ENCODE data around the gene EPS15. TPM values are rescaled to one million over a fixed set of nuclear protein-coding genes. Genes with fewer than 3 reads are reported as not detected.

The EPS15 gene
- total RNA-seq (2021) (37.1 to 41.7 TPM (median 39.3 TPM) in 3 replicates), Bru-seq, nascent RNA (percentile 72 among the genes with signal in this experiment)
- long read RNA-seq, experiment 1, full-length matches to known transcripts, result 73 of 146 reads
- long read RNA-seq, experiment 1, partial matches to known transcripts, result 40 of 146 reads
- long read RNA-seq, experiment 1, other reads (novel, unspliced or antisense), result 33 of 146 reads
- long read RNA-seq, experiment 2, partial matches to known transcripts, result 9 of 18 reads
- long read RNA-seq, experiment 2, other reads (novel, unspliced or antisense), result 9 of 18 reads
- long read RNA-seq, experiment 3, full-length matches to known transcripts, result 3 of 6 reads
- long read RNA-seq, experiment 3, partial matches to known transcripts, result 1 of 6 reads
- long read RNA-seq, experiment 3, other reads (novel, unspliced or antisense), result 2 of 6 reads

DNA sequence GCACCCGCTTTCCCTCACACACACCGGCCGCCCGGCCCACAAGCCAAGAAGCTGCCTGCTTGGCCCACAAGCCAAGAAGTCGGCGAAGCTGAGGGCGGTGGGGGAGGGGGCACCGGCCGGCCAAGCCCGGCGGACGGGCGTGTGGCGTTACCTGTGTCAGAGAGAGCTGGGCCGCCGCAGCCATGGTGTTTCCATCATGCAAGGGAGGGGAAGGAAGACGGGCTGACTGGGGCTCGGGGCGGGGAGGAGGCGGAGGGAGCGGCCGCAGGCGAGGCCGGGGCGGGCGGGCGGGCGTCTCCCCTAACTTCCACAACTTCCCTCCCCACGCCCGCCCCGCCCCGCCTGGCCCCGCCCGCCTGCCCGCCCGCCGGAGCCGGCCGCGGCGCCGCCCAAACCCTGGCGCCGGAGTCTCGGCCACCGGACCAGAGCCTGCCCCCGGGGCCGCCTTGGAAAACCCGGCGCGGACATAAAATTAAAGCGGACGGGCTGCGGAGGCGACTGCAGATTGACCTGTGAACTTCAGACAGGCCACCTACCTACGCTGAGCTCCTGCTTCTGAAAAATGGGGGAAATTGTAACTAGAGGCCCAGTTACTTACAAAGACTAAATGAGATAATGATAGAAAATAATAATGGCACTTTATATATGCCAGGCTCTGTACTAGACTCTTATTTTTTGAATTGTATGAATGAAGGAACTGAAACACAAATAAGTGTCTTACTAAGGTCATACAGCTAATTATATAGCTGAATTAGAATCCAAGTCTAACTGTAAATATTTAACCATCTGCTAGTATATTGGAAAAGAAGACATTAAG lies at the start of gene EPS15:
TSS of gene EPS15 (minus strand) at position 219 of the 817 bp plus-strand sequence. CDS start at position 184, 35 bp downstream.
- Mint-ChIP-seq H3K4me3 (peak within 1 kb of the TSS; percentile 89), H3K36me3 (no peaks in the 10 kb centered on the region), H3K4me1 (peaks cover 26% of the 10 kb centered on the region), H3K27ac (peak within 1 kb of the TSS; percentile 89), H3K9me3 (no peaks in the 10 kb centered on the region), H3K27me3 (ENCODE audit: low read depth) (no peaks in the 10 kb centered on the region)
- ATAC-seq (peak; percentile 89), DNase-seq (ENCODE audit: low spot score) (peak; percentile 89)
- POLR2A ChIA-PET, result interaction anchor here (0.5 to 0.9 kb wide), 4 partner anchors 52 to 339 kb away, joined by 3 to 4 read pairs (median 3); no protein-coding TSS in a partner anchor
- CTCF ChIA-PET, result interaction anchor here (0.5 to 1.4 kb wide), 4 partner anchors 98 to 250 kb away, joined by 3 to 5 read pairs (median 4); no protein-coding TSS in a partner anchor
- TF ChIP-seq GABPB1 (CRISPR knock-in tag; IDR thresholded peaks at IDR 0.05) (no peak), JUN (CRISPR knock-in tag; IDR thresholded peaks at IDR 0.05) (no peak), NFYB (CRISPR knock-in tag; conservative IDR thresholded peaks at IDR 0.05; ENCODE audit: low read depth) (no peak), ZNF671 (CRISPR knock-in tag; IDR thresholded peaks at IDR 0.05) (no peak), SMAD4 (CRISPR knock-in tag; IDR thresholded peaks at IDR 0.05) (no peak), TCF7 (CRISPR knock-in tag; IDR thresholded peaks at IDR 0.05; ENCODE audit: low read depth) (no peak), ZNF317 (CRISPR knock-in tag; IDR thresholded peaks at IDR 0.05; ENCODE audit: borderline replicate concordance, low read depth) (no peak), NR3C1 (CRISPR knock-in tag; conservative IDR thresholded peaks at IDR 0.05; ENCODE audit: low read depth) (no peak), ZNF263 (CRISPR knock-in tag; IDR thresholded peaks at IDR 0.05; ENCODE audit: low read depth) (no peak), TP53 (CRISPR knock-in tag; IDR thresholded peaks at IDR 0.05) (no peak), OVOL2 (CRISPR knock-in tag; IDR thresholded peaks at IDR 0.05; ENCODE audit: borderline replicate concordance) (no peak), SP1 (CRISPR knock-in tag; conservative IDR thresholded peaks at IDR 0.05) (peak; percentile 49; the same call in 1 of the 2 replicates), GRHL2 (CRISPR knock-in tag; IDR thresholded peaks at IDR 0.05; ENCODE audit: insufficient replicate concordance, severe bottlenecking) (no peak), ZNF232 (CRISPR knock-in tag; IDR thresholded peaks at IDR 0.05) (no peak), ATF1 (CRISPR knock-in tag; IDR thresholded peaks at IDR 0.05) (no peak), KAT7 (CRISPR knock-in tag; IDR thresholded peaks at IDR 0.05; ENCODE audit: borderline replicate concordance) (no peak), JAZF1 (CRISPR knock-in tag; IDR thresholded peaks at IDR 0.05) (no peak), NR1H2 (CRISPR knock-in tag; IDR thresholded peaks at IDR 0.05) (no peak)
- TF ChIP-seq, protein P1, sequence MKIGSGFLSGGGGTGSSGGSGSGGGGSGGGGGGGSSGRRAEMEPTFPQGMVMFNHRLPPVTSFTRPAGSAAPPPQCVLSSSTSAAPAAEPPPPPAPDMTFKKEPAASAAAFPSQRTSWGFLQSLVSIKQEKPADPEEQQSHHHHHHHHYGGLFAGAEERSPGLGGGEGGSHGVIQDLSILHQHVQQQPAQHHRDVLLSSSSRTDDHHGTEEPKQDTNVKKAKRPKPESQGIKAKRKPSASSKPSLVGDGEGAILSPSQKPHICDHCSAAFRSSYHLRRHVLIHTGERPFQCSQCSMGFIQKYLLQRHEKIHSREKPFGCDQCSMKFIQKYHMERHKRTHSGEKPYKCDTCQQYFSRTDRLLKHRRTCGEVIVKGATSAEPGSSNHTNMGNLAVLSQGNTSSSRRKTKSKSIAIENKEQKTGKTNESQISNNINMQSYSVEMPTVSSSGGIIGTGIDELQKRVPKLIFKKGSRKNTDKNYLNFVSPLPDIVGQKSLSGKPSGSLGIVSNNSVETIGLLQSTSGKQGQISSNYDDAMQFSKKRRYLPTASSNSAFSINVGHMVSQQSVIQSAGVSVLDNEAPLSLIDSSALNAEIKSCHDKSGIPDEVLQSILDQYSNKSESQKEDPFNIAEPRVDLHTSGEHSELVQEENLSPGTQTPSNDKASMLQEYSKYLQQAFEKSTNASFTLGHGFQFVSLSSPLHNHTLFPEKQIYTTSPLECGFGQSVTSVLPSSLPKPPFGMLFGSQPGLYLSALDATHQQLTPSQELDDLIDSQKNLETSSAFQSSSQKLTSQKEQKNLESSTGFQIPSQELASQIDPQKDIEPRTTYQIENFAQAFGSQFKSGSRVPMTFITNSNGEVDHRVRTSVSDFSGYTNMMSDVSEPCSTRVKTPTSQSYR (CRISPR knock-in tag; IDR thresholded peaks at IDR 0.05), result no peak
- TF ChIP-seq, protein P2, sequence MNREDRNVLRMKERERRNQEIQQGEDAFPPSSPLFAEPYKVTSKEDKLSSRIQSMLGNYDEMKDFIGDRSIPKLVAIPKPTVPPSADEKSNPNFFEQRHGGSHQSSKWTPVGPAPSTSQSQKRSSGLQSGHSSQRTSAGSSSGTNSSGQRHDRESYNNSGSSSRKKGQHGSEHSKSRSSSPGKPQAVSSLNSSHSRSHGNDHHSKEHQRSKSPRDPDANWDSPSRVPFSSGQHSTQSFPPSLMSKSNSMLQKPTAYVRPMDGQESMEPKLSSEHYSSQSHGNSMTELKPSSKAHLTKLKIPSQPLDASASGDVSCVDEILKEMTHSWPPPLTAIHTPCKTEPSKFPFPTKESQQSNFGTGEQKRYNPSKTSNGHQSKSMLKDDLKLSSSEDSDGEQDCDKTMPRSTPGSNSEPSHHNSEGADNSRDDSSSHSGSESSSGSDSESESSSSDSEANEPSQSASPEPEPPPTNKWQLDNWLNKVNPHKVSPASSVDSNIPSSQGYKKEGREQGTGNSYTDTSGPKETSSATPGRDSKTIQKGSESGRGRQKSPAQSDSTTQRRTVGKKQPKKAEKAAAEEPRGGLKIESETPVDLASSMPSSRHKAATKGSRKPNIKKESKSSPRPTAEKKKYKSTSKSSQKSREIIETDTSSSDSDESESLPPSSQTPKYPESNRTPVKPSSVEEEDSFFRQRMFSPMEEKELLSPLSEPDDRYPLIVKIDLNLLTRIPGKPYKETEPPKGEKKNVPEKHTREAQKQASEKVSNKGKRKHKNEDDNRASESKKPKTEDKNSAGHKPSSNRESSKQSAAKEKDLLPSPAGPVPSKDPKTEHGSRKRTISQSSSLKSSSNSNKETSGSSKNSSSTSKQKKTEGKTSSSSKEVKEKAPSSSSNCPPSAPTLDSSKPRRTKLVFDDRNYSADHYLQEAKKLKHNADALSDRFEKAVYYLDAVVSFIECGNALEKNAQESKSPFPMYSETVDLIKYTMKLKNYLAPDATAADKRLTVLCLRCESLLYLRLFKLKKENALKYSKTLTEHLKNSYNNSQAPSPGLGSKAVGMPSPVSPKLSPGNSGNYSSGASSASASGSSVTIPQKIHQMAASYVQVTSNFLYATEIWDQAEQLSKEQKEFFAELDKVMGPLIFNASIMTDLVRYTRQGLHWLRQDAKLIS (CRISPR knock-in tag; IDR thresholded peaks at IDR 0.05; ENCODE audit: borderline replicate concordance), result no peak
- TF ChIP-seq, protein P3, sequence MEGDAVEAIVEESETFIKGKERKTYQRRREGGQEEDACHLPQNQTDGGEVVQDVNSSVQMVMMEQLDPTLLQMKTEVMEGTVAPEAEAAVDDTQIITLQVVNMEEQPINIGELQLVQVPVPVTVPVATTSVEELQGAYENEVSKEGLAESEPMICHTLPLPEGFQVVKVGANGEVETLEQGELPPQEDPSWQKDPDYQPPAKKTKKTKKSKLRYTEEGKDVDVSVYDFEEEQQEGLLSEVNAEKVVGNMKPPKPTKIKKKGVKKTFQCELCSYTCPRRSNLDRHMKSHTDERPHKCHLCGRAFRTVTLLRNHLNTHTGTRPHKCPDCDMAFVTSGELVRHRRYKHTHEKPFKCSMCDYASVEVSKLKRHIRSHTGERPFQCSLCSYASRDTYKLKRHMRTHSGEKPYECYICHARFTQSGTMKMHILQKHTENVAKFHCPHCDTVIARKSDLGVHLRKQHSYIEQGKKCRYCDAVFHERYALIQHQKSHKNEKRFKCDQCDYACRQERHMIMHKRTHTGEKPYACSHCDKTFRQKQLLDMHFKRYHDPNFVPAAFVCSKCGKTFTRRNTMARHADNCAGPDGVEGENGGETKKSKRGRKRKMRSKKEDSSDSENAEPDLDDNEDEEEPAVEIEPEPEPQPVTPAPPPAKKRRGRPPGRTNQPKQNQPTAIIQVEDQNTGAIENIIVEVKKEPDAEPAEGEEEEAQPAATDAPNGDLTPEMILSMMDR (IDR thresholded peaks at IDR 0.05), result no peak
- TF ChIP-seq, protein P4, sequence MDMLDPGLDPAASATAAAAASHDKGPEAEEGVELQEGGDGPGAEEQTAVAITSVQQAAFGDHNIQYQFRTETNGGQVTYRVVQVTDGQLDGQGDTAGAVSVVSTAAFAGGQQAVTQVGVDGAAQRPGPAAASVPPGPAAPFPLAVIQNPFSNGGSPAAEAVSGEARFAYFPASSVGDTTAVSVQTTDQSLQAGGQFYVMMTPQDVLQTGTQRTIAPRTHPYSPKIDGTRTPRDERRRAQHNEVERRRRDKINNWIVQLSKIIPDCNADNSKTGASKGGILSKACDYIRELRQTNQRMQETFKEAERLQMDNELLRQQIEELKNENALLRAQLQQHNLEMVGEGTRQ (CRISPR knock-in tag; IDR thresholded peaks at IDR 0.05), result no peak
- TF ChIP-seq, protein P5, sequence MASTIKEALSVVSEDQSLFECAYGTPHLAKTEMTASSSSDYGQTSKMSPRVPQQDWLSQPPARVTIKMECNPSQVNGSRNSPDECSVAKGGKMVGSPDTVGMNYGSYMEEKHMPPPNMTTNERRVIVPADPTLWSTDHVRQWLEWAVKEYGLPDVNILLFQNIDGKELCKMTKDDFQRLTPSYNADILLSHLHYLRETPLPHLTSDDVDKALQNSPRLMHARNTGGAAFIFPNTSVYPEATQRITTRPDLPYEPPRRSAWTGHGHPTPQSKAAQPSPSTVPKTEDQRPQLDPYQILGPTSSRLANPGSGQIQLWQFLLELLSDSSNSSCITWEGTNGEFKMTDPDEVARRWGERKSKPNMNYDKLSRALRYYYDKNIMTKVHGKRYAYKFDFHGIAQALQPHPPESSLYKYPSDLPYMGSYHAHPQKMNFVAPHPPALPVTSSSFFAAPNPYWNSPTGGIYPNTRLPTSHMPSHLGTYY (CRISPR knock-in tag; IDR thresholded peaks at IDR 0.05), result no peak
- TF ChIP-seq, protein P6, sequence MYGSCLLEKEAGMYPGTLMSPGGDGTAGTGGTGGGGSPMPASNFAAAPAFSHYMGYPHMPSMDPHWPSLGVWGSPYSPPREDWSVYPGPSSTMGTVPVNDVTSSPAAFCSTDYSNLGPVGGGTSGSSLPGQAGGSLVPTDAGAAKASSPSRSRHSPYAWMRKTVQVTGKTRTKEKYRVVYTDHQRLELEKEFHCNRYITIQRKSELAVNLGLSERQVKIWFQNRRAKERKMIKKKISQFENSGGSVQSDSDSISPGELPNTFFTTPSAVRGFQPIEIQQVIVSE (CRISPR knock-in tag; IDR thresholded peaks at IDR 0.05; ENCODE audit: borderline replicate concordance), result no peak
